PC-9 (cell line): ENCODE results near the gene UTP20. TPM values are rescaled to one million over a fixed set of nuclear protein-coding genes. Genes with fewer than 3 reads are reported as not detected.

Experiments
- BruUV-seq: library from RNA; stranded (reverse); fragments of 400-500 nt; replicated peaks from 2 replicates; lab custom pipeline; 2021; lab: Mats Ljungman, UMichigan
- CTCF ChIA-PET: fragments of 300-600 bp; sonication (Branson Sonifier 250); formaldehyde crosslinking; loops from one replicate; lab custom pipeline; 2022; ENCODE audit warnings: antibody characterized with exemption; lab: Charles Lee
- POLR2A ChIA-PET: fragments of 300-600 bp; sonication (Branson Sonifier 250); formaldehyde crosslinking; loops from one replicate; lab custom pipeline; 2022; ENCODE audit warnings: antibody characterized with exemption; ENCODE audit not compliant: unreplicated experiment; lab: Charles Lee
- DNase-seq, 2 experiments: peaks; one replicate each; pipeline versions ENCODE4 v3.0.0 to v3.0.0-alpha.2; 2015 to 2022; ENCODE audit warnings: mixed read lengths in 1 of 2
- H2AFZ ChIP-seq: fragments of 200-600 bp; sonication (generic); 2 replicates; pipeline ENCODE4 v1.8.1; 2017; ENCODE audit warnings: antibody characterized with exemption
- H3F3A ChIP-seq: fragments of 200-600 bp; sonication (generic); 2 replicates; pipeline ENCODE4 v1.8.1; 2017; ENCODE audit warnings: antibody characterized with exemption, mild to moderate bottlenecking, low read depth; ENCODE audit not compliant: insufficient read depth
- H3K27ac ChIP-seq: fragments of 200-600 bp; sonication (generic); 2 replicates; pipeline ENCODE4 v1.6.1; 2016; ENCODE audit warnings: mixed run types
- H3K27me3 ChIP-seq: fragments of 200-600 bp; sonication (generic); 2 replicates; pipeline ENCODE4 v1.6.1; 2016; ENCODE audit warnings: low read depth, mixed run types; ENCODE audit not compliant: insufficient read depth
- H3K36me3 ChIP-seq: fragments of 200-600 bp; sonication (generic); 2 replicates; pipeline ENCODE4 v1.6.1; 2016; ENCODE audit warnings: low read depth, mixed run types
- H3K4me1 ChIP-seq: fragments of 200-600 bp; sonication (generic); replicated peaks from 2 replicates; pipeline ENCODE4 v1.6.1; 2016; ENCODE audit warnings: mixed run types; ENCODE audit not compliant: insufficient read depth
- H3K4me2 ChIP-seq: fragments of 200-600 bp; sonication (generic); 2 replicates; pipeline ENCODE4 v1.6.1; 2017; ENCODE audit warnings: mixed run types
- H3K4me3 ChIP-seq: fragments of 200-600 bp; sonication (generic); 2 replicates; pipeline ENCODE4 v1.6.1; 2016; ENCODE audit warnings: mixed run types
- H3K79me2 ChIP-seq: fragments of 200-600 bp; sonication (generic); 2 replicates; pipeline ENCODE4 v1.6.1; 2017; ENCODE audit warnings: low read depth, mixed run types
- H3K9me2 ChIP-seq: fragments of 200-600 bp; sonication (generic); 2 replicates; pipeline ENCODE4 v1.8.1; 2017; ENCODE audit warnings: mild to moderate bottlenecking; ENCODE audit not compliant: insufficient read depth
- H3K9me3 ChIP-seq: fragments of 200-600 bp; sonication (generic); 2 replicates; pipeline ENCODE4 v1.8.1; 2016; ENCODE audit warnings: low read depth; ENCODE audit not compliant: insufficient read depth
- H4K20me1 ChIP-seq: fragments of 200-600 bp; sonication (generic); 2 replicates; pipeline ENCODE4 v1.8.1; 2017; ENCODE audit not compliant: insufficient read depth
- EZH2 ChIP-seq: fragments of 200-600 bp; sonication (generic); IDR thresholded peaks from 2 replicates; pipeline ENCODE4 v1.8.0; 2017; ENCODE audit warnings: antibody characterized with exemption, low read depth
- intact Hi-C: fragments of 100-400 bp; cut with micrococcal nuclease; formaldehyde crosslinking; loops from one replicate; pipeline ENCODE4 v1.10.0; 2022; ENCODE audit not compliant: unreplicated experiment
- total RNA-seq: library from RNA; stranded (reverse); gene quantifications from 2 replicates; pipeline ENCODE4 v1.2.3, GENCODE V29; 2021
- TF ChIP-seq, protein P1 (sequence below): fragments of 200-600 bp; sonication (generic); conservative IDR thresholded peaks from 2 replicates; pipeline ENCODE4 v1.6.1; 2017; ENCODE audit warnings: mixed run types, antibody characterized with exemption, mild to moderate bottlenecking, moderate library complexity

The UTP20 gene
- total RNA-seq, 1 experiment from 2014 or later = 14.1 TPM

- Histone ChIP-seq H3K9me3 (no peaks in the 10 kb centered on the region), H4K20me1 (no peaks in the 10 kb centered on the region), H3K27ac (no peak overlapping the region), H3K79me2 (no peaks in the 10 kb centered on the region), H2AFZ (no peak overlapping the region), H3K36me3 (no peaks in the 10 kb centered on the region), H3K27me3 (peaks cover 23% of the 10 kb centered on the region; the same call in 1 of the 2 replicates), H3K4me3 (no peak overlapping the region), H3K4me1 (no peaks in the 10 kb centered on the region), H3F3A (no peaks in the 10 kb centered on the region), H3K9me2 (no peaks in the 10 kb centered on the region), H3K4me2 (no peak overlapping the region)
- ChIA-PET CTCF (no interaction called here), POLR2A (no interaction called here)
- TF ChIP-seq, protein P1, sequence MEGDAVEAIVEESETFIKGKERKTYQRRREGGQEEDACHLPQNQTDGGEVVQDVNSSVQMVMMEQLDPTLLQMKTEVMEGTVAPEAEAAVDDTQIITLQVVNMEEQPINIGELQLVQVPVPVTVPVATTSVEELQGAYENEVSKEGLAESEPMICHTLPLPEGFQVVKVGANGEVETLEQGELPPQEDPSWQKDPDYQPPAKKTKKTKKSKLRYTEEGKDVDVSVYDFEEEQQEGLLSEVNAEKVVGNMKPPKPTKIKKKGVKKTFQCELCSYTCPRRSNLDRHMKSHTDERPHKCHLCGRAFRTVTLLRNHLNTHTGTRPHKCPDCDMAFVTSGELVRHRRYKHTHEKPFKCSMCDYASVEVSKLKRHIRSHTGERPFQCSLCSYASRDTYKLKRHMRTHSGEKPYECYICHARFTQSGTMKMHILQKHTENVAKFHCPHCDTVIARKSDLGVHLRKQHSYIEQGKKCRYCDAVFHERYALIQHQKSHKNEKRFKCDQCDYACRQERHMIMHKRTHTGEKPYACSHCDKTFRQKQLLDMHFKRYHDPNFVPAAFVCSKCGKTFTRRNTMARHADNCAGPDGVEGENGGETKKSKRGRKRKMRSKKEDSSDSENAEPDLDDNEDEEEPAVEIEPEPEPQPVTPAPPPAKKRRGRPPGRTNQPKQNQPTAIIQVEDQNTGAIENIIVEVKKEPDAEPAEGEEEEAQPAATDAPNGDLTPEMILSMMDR = no peak
- no peak for TF ChIP-seq EZH2
- intact Hi-C loops = no loop called here
- DNase-seq = no peak
- no TSS peak for BruUV-seq
These were observed 44.2 kb upstream of the UTP20 start for GRCh38 chr12:101235686-101236085.

DNA sequence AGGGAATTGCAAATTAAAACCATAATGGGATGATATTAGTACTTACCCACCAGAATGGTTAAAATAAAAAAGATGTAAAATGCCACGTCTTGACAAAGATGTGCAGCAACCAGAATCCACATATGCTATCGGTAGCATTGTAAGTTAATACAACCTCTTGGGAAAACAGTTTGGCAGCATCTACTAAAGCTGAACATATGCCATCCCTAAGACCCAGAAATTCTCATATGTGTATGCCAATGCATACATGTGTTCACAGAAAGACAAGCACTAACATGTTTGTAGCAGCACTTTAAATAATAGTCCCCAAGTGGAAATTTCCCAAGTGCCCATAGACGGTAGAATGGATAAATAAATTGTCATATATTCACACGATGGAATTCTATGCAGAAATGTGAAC lies 41.6 kb upstream of the UTP20 start:
- intact Hi-C loops = no loop called here
- no peak for DNase-seq
- no peak overlapping the region for H3K27ac ChIP-seq
- no TSS peak for BruUV-seq
- H4K20me1 ChIP-seq = no peaks in the 10 kb centered on the region
- H3K4me1 ChIP-seq = no peaks in the 10 kb centered on the region
- H3K9me3 ChIP-seq = no peaks in the 10 kb centered on the region
- ChIA-PET POLR2A (no interaction called here), CTCF (no interaction called here)
- H3K4me3 ChIP-seq = no peak overlapping the region
- no peaks in the 10 kb centered on the region for H3K36me3 ChIP-seq
- H3K9me2 ChIP-seq = no peaks in the 10 kb centered on the region
- H3K79me2 ChIP-seq = no peaks in the 10 kb centered on the region
- no peak for TF ChIP-seq EZH2
- TF ChIP-seq, protein P1 = no peak
- H2AFZ ChIP-seq = no peak overlapping the region
- no peak overlapping the region for H3K4me2 ChIP-seq
- H3F3A ChIP-seq = no peaks in the 10 kb centered on the region
- peaks cover 8% of the 10 kb centered on the region; the same call in 1 of the 2 replicates for H3K27me3 ChIP-seq

DNA sequence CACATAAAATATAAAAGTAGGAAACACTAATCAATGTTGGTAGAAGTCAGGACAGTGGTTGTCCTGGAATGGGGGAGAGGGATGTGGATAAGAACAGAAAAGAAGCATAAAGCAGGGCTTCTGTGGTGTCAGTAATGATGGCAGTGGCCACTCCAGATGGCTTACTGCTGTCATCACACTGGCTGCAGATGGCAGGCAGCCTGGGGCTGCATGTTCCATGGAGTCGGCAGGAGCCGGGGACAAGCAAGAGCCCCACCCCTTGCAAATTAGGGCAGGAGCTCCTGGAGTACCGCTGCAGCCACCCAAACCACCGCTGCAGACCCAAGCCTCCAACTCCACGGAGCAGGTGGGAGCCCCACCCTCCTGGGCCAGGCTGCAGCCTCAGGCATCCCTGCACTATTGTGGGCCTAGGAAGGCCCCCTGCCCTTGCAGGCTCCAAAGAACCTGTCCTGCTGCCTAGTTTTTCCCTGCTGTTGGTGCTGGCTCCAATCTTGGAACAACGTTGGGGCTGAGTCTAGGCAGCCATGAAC lies 41.0 kb upstream of the UTP20 start:
- POLR2A ChIA-PET = no interaction called here
- Histone ChIP-seq H3K4me2 (no peak overlapping the region), H3K36me3 (no peaks in the 10 kb centered on the region), H2AFZ (no peak overlapping the region), H3K27me3 (peaks cover 8% of the 10 kb centered on the region; the same call in 1 of the 2 replicates), H3K79me2 (no peaks in the 10 kb centered on the region), H3F3A (no peaks in the 10 kb centered on the region), H3K27ac (no peak overlapping the region), H3K4me3 (no peak overlapping the region), H3K9me2 (no peaks in the 10 kb centered on the region), H3K9me3 (no peaks in the 10 kb centered on the region), H4K20me1 (no peaks in the 10 kb centered on the region), H3K4me1 (no peaks in the 10 kb centered on the region)
- no peak for DNase-seq
- no TSS peak for BruUV-seq
- no peak for TF ChIP-seq EZH2
- TF ChIP-seq, protein P1 = no peak
- CTCF ChIA-PET = no interaction called here
- intact Hi-C loops = no loop called here
